ENCODE measurements around the gene FREM2.

The FREM2 gene

GRCh38 chr13:38687246-38688229 lies 661 bp downstream of the FREM2 start:
- DNase-seq (ENCODE audit: low read depth, low spot score) = no peak

DNA sequence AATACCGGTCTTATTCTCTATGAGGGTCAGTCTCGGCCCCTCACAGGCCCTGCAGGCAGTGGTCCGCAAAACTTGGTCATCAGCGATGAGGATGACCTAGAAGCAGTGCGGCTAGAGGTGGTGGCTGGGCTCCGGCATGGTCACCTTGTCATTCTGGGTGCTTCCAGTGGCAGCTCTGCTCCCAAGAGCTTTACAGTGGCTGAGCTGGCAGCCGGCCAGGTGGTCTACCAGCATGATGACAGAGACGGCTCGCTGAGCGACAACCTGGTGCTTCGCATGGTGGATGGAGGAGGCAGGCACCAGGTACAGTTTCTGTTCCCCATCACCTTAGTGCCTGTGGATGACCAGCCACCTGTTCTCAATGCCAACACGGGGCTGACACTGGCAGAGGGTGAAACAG lies 1.8 kb downstream of the FREM2 start:
- no peak for DNase-seq (ENCODE audit: low read depth, low spot score)

GRCh38 chr13:38690231-38690630 lies 3.4 kb downstream of the FREM2 start:
- no peak for DNase-seq (ENCODE audit: low read depth, low spot score)

- DNase-seq (ENCODE audit: low read depth, low spot score) = no peak
Measured at GRCh38 chr13:38693168-38693567, 6.3 kb downstream of the FREM2 start.

DNA sequence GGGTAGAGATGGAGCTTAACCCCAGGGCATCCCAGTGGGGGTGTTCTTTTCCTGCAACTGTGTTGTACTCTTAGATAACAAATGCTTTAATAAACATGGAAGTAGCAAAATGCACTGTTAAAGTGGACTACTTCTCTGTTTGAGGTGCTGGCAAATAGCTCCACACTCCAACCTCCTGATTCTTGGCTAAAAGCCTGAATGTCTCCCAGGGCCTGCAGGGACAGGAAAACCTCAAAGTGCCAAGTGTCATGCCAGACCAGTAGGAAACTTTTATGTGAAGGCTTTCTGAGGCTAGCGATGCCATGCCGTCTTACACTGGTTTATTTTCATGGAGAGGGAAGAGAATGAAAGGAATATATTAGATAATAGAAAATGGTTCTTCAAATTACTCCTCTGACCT lies 6.8 kb downstream of the FREM2 start:
- no peak for DNase-seq (ENCODE audit: low read depth, low spot score)

- no peak for DNase-seq (ENCODE audit: low read depth, low spot score)
Measured at GRCh38 chr13:38697197-38697596, 10.3 kb downstream of the FREM2 start.

GRCh38 chr13:38697628-38698333 lies 10.9 kb downstream of the FREM2 start:
- no peak for DNase-seq (ENCODE audit: low read depth, low spot score)

DNA sequence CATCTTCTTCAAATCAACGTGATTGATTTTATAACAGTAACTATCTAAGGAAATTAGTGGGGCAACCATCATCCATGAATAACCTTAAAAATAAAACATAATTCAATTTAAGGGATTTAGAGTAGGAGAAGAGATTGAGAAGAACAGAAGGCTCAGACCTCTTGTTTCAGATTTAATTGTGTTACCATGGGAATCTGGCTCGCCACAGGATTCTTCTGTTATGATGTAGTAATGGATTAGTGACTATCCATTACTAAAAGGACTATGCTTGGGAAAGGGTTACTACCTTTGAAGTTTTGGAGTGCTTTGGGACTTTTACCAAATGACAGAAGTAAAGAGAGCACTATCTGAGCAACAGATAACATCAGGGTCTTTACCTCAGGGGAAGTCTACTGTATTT lies 13.2 kb downstream of the FREM2 start:
- DNase-seq (ENCODE audit: low read depth, low spot score) = no peak

DNA sequence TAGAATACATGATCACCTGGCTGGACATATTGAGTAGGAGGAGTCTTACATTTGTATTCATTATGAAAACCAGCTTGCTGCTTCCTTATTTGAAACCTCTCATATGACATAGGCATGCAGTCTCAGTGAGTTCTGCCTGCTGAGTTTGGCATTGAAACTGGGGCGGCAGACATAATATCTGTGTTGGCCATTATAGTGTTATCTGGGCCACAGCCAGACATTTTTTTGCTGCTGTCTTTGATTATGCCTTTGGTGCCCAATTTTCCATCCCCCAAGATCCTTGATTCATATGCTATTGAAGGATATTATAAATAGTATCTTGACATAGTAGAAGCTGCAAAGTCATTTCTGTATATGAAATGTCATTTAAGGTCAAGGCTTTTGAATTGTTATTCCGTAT lies 15.8 kb downstream of the FREM2 start:
- DNase-seq (ENCODE audit: low read depth, low spot score) = no peak

- no peak for DNase-seq (ENCODE audit: low read depth, low spot score)
Measured at GRCh38 chr13:38703255-38703654, 16.4 kb downstream of the FREM2 start.

DNA sequence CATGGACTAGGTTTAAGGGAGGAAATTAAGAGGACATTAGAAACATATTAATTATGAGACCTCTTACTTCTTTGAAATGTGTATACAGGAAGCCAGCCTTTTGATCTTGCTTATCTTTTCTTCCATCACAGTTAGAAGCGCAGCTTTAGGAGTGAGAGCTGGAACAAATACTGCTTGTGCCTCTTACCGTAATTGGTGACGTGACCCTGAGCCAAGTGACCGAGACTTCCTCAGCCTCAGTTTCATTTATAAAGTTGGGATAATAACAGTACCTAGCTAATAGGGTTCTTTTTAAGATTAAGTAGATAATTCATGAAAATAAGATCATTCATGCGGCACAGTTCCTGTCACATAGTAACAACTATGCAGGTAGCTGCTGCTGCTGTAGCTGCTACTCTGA lies 18.5 kb downstream of the FREM2 start:
- DNase-seq (ENCODE audit: low read depth, low spot score) = no peak

DNA sequence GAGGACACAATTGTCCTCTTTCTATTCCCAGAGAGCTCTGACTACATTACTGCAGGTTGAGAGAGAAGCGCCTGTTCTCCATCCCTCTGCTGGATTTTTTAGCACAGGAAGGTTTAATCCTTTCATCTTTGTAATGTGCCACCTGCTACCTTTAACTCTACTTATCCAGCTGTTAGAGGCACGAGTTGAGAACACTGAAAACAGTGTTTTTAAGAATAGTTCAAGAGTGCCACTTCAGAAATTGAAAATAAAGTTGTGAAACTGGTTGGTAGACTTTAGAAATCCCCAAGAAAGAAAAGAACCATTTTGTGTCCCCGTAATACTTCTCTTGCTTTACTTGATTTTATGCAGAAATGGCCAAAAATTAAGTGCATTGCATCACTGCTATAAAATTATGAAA lies 20.6 kb downstream of the FREM2 start:
- DNase-seq (ENCODE audit: low read depth, low spot score) = no peak

GRCh38 chr13:38713046-38713445 lies 26.2 kb downstream of the FREM2 start:
- no peak for DNase-seq (ENCODE audit: low read depth, low spot score)

DNA sequence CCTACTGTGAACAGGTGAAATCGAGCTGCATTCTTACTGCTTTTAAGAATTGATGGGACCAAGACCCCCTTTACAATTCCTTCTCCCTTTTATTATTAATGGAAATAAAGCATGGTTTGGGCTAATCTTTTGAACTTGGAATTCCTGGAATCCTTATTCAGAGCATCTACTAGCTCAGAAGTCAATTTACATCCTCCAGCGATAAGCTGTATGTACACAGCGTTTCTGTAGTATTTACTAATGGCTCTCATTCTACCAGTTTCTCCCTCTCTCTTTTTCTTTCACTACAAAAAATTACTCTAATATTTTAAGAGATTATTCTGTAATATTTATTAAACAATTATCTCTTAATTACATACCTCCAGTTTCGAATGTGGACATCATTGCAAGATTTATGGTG lies 31.5 kb downstream of the FREM2 start:
- DNase-seq (ENCODE audit: low read depth, low spot score) = no peak

GRCh38 chr13:38730332-38730731 lies 43.5 kb downstream of the FREM2 start:
- no peak for DNase-seq (ENCODE audit: low read depth, low spot score)

DNA sequence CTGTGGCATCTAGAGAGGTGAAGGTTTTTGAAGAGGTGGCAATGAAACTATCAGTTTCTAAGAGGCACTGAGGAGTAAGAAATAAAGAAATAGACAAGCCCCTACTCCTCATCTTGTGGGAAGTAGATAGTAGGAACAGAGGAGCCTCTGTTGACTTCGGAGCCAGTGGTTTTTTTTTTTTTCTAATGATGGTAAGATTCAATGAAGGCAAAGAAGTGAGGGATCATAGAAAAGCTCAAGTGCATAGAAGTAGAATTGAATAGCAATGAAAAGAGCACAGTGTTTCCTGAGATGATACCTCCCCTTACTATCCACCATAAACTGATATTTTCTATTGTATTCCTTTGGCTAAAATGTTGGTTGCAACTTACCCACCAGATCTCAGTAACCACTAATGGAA lies 46.3 kb downstream of the FREM2 start:
- DNase-seq (ENCODE audit: low read depth, low spot score) = no peak

GRCh38 chr13:38735665-38736440 lies 49.0 kb downstream of the FREM2 start:
- DNase-seq (ENCODE audit: low read depth, low spot score) = no peak

DNA sequence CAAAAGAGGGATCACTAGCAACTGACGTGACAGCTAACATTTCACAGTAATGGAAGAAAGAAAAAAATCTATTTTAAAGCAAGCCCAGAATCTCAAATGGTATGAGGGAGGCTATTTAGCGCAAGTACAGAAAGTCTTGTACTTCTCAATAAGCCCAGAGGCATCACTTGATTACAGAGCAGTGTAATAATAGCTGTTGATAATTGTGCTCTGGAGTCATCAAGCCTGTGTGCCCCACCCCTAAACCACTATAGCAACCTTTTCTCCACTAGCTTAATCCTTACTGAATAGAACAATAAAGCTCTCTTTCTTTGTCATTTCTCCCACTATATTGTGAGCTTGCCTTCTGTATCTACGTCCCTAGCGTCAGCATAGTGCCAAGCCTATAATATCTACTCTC lies 56.6 kb downstream of the FREM2 start:
- no peak for DNase-seq (ENCODE audit: low read depth, low spot score)

- no peak for DNase-seq (ENCODE audit: low read depth, low spot score)
Measured at GRCh38 chr13:38752686-38753085, 65.8 kb downstream of the FREM2 start.

DNA sequence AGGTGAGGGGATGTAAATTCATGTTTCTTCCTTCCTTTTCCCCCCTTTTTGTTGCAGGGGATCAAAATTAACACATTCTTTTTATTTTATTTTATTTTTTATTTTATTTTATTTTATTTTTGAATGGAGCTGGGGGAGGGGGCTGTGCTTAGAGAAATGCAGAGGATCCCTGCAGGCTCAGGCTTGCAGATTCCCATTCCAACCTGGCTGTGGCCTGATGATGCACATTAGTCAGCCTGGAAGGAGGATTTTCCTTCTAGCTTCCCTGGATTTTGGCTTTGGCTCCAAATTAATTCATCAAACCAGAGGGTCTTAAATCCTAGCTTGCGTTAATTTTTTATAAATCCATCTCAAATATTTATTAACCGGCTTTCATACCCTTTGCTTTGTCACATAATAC lies 67.0 kb downstream of the FREM2 start:
- DNase-seq (ENCODE audit: low read depth, low spot score) = no peak

DNA sequence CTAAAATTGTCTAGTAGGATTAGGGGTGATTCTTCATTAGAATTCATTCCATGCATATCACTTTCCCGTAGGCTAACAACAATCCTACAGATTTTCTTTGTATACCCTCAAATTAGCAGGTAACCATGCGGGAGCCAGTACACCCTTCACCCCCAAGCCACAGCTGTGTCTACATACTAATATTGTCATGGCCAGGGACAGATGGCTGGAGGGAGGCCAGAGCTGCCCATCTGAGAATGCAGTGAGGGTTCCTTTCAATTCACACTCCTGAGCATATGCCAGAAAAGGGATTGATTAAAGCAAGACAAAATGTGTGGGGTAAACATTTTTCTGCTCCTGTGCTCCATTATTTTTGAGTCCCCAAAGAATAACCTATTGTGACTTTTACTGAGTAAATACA lies 68.9 kb downstream of the FREM2 start:
- no peak for DNase-seq (ENCODE audit: low read depth, low spot score)

GRCh38 chr13:38758277-38758676 lies 71.4 kb downstream of the FREM2 start:
- no peak for DNase-seq (ENCODE audit: low read depth, low spot score)

Data from activated naive CD8-positive, alpha-beta T cell treated with anti-CD3 and anti-CD28 coated beads, Interleukin-2, amount 50 U/mL, for 16 hours (primary cell).